GM21576 (cell line): ENCODE measurements around the gene SIK2.
"Not testable (repeated sequence)": the region's sequence is repeated elsewhere in the genome, so short reads cannot be mapped to it uniquely, and the experiment has no call there.

Experiments
- ATAC-seq: cut with Tn5 transposase; IDR thresholded peaks from one replicate; pipeline ENCODE4 v1.9.1; 2021; ENCODE audit warnings: mild to moderate bottlenecking, moderate library complexity; ENCODE audit not compliant: unreplicated experiment

The SIK2 gene

DNA sequence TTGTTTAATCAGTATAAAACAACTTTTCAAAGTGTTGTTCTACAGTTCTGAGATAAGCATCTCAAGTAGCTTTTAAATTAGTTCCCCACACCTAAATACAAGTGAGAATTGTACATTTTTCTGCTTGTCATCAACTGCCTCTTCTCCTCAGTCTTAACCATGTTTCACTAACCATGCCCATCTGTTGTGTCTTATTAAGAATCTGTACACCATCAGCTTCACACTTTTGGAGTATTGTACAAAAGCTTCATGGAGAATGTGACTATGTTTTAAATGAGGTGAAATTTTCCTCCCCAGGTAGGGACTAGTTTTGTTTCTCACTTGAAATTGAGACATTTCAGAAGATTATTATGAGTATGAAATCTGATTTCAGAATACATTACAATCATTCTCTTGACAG is 52.4 kb downstream of the SIK2 start:
- no peak for ATAC-seq

DNA sequence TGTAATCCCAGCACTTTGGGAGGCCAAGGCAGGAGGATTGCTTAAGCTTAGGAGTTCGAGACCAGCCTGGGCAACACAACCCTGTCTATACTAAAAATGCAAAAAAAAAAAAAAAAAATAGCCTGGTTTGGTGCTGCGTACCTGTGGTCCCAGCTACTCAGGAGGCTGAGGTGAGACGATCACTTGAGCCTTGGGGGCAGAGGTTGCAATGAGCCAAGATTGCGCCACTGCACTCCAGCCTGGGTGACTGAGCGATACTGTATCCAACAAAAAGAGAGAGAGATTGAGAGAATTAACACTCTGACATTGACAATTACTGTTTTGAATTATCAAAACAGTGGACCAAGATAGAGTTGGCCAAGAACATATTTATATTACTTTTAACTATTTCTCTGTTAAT is 53.7 kb downstream of the SIK2 start:
- no peak for ATAC-seq

DNA sequence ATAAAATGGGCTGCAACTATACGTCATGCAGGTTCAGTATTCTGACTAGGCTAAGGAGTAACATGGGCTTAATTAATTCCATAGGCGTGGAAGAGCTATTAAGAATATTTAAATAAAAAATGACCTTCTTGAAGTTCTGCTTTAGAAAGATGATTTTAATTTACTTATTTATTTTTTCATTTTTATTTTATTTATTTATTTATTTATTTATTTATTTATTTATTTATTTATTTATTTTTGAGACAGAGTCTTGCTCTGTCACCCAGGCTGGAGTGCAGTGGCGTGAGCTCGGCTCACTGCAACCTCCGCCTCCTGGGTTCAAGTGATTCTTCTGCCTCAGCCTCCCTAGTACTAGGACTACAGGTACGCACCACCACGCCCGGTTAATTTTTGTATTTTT is 55.7 kb downstream of the SIK2 start:
- ATAC-seq: not testable (repeated sequence)

DNA sequence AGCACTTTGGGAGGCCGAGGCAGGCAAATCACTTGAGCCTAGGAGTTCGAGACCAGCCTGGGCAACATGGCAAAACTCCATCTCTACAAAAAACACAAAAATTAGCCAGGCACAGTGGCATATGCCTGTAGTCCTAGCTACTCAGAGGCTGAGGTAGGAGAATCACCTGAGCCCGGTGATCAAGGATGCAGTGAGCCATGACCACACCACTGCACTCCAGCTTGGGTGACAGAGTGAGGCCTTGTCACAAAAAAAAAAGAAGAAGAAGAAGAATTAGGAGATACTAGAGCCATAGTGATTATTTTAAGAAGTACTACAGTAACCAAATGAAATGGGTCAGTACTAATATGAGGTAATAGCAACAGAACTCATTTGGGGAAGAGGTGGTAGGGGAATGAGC is 56.2 kb downstream of the SIK2 start:
- ATAC-seq: not testable (repeated sequence)

DNA sequence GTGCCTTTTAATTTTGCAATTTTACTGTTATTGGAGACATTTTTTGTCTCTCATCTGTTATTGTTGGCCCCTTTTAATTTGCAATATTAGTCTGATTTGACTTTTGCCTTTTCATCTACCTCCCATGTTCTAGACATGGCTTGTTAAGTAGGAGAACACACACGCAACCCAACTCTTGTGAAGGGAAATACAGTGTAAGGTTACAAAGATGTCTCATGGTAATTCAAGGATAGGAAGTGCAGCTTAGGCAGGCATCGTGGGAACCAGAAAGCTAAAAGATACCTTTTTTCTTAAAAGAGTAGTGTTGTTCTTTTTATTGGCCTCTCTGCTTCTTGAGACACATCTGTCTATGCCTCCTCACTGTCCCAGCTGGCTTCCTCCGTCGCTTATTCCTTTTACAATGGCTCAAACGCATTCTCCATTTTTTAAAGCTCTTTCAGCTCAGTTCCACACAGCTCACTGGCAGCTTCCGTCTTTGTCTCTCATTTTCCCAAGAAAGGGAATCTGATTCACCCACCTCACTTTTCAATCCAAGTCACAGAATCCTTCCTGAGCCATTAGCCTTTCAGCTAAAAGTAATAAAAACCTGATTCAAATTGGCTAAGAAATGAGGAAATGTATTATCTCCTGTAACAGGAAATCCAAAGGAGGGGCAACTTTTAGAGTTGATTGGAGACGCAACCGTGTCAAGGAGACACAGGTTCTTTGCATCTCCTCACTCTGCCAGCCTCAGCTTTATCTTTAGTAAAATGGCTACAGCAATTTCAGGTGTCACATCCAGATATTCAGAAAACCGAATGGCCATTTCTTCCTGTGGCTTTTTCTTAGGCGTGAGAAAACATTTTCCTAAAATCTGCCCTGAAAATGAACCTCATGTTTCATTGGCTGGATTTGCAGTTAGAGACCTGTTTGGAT is 57.2 kb downstream of the SIK2 start:
- no peak for ATAC-seq

DNA sequence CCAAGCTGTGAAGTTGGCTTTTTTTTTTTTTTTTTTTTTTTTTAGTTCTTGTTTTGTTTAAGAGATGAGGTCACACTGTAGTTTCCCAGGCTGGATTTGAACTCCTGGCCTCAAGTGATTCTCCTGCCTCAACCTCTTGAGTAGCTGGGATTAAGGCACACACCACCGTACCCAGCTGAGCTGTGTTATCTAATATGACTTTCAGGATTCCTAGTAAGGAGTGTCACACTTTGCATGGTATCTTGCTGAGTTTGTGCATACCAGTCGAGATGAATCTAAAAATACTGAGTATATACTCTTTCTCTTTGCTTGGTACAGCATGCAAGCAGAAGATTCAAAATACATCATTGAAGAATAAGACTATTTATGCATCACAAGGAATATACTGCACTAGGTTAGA is 58.6 kb downstream of the SIK2 start:
- no peak for ATAC-seq

DNA sequence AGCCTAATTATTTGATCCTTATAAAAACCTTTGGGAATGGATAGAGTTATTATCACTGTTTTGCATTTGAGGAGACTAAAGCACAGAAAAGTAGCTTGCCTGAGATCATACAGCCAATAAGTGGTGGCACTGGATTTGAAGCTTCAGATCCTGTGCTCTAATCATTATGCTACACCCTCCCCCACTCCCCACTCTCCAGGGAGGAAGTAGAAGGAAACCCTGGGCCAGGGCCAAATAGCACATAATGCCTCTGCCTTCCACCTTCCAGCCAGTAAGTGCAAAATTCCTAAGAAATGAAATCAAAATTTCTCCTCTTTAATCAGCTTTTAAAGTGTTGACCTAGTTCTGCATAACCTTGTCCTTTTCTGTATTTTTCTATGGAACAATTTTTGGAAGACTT is 61.6 kb downstream of the SIK2 start:
- ATAC-seq: no peak

DNA sequence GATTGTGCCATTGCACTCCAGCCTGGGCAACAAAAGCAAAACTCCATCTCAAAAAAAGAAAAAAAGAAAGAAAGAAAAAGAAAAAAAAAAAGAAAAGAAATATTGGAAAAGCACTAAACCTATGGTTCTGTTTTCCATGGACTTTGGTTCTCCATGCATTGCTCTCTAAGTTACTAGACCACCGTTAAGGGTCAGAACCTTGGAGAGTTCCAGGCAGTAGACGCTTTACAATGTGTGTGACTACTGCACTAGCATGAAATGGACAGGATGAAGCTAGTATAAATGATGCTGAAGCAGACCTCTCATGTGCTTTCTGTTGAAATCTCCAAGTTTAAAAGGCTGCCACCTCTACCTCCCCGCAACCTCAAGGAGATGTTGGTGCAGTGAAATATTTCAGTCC is 63.5 kb downstream of the SIK2 start:
- ATAC-seq: no peak

DNA sequence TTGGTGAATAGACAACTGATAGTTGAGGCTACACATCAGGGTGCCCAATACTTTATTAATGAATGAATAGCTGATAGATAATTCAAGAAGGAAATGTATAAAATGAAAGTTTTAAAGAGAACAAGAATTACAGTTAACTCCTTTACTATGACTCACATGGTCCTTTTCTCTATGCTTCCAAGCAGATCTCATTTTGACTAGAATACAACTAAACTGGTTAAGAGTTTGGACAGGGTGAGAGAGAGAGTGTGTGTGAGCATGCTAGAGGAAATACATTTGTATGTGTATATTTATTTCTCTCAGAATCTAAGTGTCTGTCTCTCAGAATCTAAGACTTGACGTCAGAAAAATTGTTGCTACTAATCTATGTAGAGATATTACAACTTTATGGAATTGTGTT is 66.7 kb downstream of the SIK2 start:
- ATAC-seq: no peak

DNA sequence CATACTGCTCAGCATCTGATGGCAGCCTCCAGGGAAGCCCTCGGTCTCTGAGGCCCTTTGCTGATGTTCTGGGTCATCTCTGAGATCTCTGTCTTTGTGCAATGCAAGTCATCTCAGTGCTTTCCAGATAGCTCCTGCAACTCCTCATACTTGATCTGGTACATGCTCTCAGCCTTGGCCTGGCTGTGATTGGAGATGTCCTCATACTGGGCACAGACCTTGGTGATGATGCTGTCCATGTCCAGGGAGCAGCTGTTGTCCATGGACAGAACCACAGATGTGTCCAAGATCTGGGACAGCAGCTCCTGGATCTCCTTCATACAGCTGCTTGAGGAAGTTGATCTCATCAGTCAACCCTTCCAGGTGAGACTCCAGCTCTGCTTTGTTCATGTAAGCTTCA is 69.1 kb downstream of the SIK2 start:
- no peak for ATAC-seq

DNA sequence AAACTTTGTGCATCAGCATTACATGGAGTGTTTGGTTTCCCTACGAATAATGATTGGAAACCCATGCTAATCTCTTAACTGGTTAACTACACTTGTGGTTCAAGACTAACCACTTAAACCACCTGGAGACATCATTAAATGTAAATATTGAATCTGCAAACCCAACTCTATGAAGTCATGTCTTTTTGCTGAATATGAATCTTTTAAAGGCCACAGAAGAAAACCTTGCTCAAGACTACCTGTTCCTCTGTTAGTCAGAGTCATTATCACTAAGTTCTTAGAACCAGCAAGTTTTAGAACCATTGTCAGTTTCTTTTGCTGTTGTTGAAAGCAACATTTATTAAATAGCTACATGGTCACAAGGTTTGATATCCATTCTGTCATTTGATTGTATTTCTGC is 70.7 kb downstream of the SIK2 start:
- ATAC-seq: no peak

DNA sequence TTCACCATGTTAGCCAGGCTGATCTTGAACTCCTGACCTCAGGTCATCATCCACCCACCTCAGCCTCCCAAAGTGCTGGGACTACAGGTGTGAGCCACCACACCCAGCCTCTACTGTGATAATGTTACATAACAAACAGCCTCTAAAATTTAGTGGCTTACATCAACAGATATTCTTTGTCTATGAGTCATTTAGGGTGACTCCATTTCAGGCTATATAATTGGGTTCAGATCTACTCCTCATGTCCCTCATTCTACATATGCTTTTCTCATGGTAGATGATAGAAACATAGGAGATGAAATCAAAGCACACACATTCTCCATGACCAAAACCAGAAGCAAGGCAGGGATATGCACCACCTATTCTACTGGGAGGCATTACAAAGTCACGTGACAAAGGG is 72.7 kb downstream of the SIK2 start:
- ATAC-seq: no peak

DNA sequence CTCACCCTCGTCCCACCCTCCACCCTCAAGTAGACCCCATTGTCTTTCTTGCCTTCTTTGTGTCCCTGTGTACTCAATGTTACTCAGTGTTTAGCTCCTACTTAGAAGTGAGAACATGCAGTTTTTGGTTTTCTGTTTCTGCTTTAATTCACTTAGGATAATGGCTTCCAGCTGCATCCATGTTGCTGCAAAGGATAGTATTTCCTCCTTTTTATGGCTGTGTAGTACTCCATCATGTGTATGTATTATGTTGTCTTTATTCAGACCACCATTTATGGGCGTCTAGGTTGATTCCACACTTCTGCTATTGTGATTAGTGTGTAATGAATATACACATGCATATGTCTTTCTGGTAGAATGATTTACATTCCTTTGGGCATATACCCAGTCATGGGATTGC is 73.6 kb downstream of the SIK2 start:
- ATAC-seq: no peak

DNA sequence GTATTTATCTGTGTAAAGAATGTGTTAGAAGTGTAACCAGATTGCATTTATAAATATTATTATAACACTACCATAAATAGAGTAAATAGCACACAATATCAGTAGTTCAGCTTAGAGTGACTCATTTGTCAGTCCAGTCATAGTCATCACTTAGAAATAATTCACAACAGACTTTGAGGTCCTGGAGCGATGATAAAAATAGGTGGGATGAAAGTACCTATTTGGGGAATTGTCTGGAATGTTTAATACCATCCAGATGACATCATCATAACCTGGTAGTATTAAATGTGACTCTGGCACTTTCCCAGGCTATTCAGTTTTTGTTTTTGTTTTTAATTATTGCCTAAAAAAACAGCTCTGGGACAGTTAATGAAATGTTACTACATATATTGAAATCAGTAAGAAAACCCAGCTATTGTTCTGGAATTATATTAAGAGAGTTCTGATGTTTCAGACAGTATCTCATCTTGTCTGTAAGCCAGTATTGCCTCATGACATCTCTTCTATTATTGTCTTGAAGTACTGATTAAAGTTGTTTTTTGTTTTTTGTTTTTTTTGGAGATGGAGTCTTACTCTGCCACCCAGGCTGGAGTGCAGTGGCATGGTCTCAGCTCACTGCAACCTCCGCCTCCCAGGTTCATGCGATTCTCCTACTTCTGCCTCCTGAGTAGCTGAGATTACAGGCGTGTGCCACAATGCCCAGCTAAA is 74.8 kb downstream of the SIK2 start:
- ATAC-seq: no peak

DNA sequence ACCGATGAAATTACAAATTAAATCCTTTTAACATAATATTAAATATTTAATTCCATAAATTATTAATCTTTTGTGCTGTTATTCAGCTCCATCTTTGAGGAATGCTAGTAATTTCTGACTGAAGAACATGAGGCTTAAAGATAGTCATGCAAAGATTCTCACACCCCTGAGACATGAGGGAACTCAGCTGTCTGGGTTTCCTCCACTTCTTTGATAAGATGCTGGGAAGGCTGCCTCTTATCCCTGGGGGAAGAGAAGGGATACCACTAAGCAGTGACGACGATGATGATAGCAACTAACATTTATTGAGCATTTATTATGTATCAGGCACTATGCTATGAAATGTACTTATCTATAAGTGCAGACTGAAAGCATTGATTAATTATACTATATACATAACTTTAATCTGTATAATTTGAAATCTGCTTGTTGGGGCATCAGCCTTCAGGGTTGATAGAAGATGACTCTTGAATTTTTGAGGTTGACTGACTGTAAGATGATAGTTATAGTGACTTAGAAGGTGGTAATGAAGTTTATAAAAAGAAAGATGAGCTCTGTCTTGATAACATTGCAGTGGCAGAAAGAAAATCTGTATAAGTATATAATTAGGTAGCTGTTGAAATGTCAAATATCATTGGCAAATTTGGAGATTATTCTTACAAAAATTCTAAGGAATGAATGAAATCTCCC is 78.4 kb downstream of the SIK2 start:
- no peak for ATAC-seq

DNA sequence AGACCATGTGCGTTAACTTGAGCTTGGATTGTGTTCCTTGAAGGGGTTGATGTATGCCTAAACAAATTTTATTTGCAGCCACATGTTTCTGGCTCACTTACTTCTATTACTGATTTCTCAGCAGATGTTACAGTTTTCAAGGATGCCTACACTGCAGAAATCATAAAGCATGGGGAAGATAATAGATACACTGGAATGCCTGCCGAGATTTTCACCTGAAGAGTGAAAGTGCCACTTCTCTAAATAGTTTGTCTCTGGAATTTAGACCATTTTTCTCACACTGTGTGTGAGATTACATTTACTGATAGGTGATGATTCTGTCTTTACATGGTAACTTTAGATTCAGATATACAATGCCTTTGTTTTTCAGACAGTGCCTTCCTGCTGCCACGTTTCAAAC is 81.6 kb downstream of the SIK2 start:
- ATAC-seq: no peak

DNA sequence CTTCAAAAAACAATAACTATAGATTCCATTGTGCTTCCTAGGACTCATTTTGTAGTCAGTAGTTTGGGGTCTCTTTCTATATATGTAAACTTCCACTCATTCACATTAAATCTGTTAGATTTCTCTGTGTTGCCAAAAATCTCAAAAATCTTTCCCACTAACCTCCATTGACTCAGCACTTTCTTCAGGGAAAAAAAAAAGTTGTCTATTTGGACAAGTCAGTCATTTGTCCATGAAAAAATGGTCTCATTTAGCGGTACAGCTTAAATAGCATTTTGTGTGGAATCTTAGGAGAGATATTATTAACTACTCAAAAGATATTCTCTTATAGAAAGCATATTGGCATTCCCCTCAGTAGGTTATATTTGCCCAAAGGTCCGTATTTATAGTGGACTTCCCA is 82.0 kb downstream of the SIK2 start:
- ATAC-seq: no peak

DNA sequence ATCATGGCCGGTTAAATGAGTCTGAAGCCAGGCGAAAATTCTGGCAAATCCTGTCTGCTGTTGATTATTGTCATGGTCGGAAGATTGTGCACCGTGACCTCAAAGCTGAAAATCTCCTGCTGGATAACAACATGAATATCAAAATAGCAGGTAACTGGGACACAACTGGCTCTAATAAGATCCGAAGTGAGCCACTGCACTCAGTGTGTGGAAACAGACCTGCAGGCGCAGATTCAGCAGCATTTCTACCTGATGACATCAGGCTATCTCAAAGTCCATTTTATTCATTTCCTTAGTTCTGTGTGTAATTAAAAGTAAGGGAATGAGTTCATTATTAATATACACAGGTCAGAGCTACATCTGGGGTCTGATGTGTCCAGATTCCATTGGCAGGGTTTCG is 85.8 kb downstream of the SIK2 start:
- ATAC-seq: no peak

DNA sequence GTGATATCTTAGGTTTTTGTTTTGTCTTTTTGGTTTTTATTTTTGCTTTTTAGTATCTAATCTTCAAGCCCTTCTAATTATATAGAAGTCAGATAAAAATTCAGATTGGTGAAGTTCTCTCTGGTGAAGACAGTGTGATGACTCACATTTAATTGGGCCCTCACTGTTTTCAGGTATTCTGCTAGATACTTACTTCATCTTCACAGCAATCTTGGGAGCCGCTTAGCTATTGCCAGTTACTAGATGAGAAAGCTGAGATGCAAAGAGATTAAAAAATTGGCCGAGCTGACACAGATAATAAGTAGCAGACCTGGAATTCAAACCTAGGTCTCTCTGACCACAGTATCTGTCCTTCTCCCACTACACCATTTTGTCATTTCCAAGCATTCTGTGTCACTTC is 88.9 kb downstream of the SIK2 start:
- no peak for ATAC-seq

DNA sequence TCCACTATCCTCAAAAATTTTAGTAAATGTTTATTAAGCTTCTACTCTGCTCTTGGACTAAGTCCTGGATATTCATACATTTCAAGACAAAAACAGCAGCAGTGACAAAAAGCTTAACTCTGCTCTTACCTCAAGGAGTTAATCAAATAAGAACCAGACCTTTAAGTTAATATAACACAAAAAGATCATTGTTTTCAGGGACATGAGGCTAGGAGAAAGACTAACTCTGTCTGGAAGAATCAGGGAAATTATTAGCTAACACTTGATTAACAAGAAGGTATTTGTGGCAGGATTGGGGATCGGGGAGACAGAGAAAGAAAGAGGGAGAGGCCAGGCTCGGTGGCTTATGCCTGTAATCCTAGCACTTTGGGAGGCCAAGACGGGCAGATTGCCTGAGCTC is 89.5 kb downstream of the SIK2 start:
- ATAC-seq: no peak

DNA sequence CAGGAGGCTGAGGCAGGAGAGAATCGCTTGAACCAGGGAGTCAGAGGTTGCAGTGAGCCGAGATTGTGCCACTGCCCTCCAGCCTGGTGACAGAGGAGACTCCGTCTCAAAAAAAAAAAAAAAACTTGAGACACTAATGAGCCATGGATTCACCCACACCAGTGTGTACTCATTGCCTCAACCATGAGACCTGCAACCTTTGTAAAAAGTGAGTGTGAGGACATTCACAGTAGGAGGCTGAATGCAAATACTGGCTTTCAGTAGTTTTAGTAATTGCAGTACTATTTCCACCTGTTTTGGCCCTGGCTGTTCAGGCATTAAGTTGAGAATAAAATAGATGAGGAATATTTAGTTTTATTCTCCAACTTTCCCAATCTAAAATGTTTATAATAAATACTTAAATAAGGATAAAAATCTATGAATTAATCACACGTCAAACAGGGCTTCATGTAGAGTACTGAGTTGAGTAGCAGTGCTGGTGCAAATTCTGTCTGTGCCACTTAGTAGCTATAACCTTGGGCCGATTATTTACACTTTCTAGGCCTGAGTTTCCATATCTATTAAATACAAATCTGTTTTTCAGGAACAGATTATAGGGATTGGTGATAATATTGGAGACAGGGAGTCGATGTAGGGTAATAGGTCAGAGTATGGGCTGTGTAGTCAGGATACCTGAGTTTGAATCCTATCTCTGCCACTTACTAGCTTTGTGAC is 91.1 kb downstream of the SIK2 start:
- ATAC-seq: no peak
